ENCODE results near the gene TMEM74B. TPM values are rescaled to one million over a fixed set of nuclear protein-coding genes. Genes with fewer than 3 reads are reported as not detected.

The TMEM74B gene
- total RNA-seq, 1 experiment from 2014 or later: 6.3 TPM

DNA sequence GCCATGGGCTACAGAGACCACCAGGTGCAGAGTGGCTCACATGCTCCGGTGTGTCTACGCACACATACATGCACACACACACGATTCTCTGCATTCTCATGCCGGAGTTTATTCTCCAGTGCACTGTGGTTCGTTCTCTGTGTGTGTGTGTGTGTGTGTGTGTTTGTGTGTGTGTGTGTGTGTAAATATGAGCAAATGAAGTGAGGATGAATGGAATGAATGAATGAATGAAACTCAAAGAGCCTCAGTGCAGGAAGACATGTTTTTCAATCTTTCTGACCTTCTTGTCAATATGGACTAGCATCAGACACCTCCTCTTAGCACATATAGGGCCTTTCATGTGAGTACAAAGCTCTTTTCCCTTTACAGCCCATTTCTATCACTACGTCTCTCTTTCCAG is 1.6 kb downstream of the TMEM74B start:
- H2AFZ ChIP-seq (ENCODE audit: low read length): no peak overlapping the region
- ATAC-seq (no peak), DNase-seq (no peak)
- H3K4me1 ChIP-seq (ENCODE audit: insufficient read depth, low read length): peaks cover 4% of the 10 kb centered on the region; the same call in 1 of the 2 replicates
- H3F3A ChIP-seq (ENCODE audit: low read length, unreplicated experiment): no peaks in the 10 kb centered on the region
- 0 out of 2 replicates have a peak, but pooled peaks cover 7% of the 10 kb centered on the region for H3K27me3 ChIP-seq (ENCODE audit: low read length)
- no peaks in the 10 kb centered on the region for H3K9me3 ChIP-seq (ENCODE audit: low read length)
- H3K4me2 ChIP-seq (ENCODE audit: low read length): no peak overlapping the region
- TF ChIP-seq, protein P1, sequence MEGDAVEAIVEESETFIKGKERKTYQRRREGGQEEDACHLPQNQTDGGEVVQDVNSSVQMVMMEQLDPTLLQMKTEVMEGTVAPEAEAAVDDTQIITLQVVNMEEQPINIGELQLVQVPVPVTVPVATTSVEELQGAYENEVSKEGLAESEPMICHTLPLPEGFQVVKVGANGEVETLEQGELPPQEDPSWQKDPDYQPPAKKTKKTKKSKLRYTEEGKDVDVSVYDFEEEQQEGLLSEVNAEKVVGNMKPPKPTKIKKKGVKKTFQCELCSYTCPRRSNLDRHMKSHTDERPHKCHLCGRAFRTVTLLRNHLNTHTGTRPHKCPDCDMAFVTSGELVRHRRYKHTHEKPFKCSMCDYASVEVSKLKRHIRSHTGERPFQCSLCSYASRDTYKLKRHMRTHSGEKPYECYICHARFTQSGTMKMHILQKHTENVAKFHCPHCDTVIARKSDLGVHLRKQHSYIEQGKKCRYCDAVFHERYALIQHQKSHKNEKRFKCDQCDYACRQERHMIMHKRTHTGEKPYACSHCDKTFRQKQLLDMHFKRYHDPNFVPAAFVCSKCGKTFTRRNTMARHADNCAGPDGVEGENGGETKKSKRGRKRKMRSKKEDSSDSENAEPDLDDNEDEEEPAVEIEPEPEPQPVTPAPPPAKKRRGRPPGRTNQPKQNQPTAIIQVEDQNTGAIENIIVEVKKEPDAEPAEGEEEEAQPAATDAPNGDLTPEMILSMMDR (conservative IDR thresholded peaks at IDR 0.05; ENCODE audit: low read depth, low read length): no peak
- TF ChIP-seq EZH2phosphoT487 (IDR thresholded peaks at IDR 0.05; ENCODE audit: borderline replicate concordance, low read length) (no peak), EZH2 (IDR thresholded peaks at IDR 0.05; ENCODE audit: low read length, unreplicated experiment) (no peak)
- H3K4me3 ChIP-seq (ENCODE audit: low read length): no peak overlapping the region
- no peaks in the 10 kb centered on the region for H4K20me1 ChIP-seq (ENCODE audit: low read length)
- H3K27ac ChIP-seq (ENCODE audit: low read length): no peak overlapping the region
- no peaks in the 10 kb centered on the region for H3K9me2 ChIP-seq (replicated peaks; ENCODE audit: low read length)
- intact Hi-C loops (cut with micrococcal nuclease): loop anchor here (10.0 kb wide), 2 partner anchors 228 to 368 kb away; no protein-coding TSS in a partner anchor
- ChIA-PET CTCF (no interaction called here), POLR2A (ENCODE audit: unreplicated experiment) (no interaction called here)
- no peak overlapping the region for H3K9ac ChIP-seq (ENCODE audit: low read length)
- BruUV-seq (replicated peaks): no TSS peak
- H3K79me2 ChIP-seq (ENCODE audit: low read length): no peaks in the 10 kb centered on the region
- no peaks in the 10 kb centered on the region for H3K36me3 ChIP-seq (ENCODE audit: low read depth, low read length)

GRCh38 chr20:1182106-1182505 is 2.7 kb downstream of the TMEM74B start:
- Histone ChIP-seq H3K4me2 (ENCODE audit: low read length) (no peak overlapping the region), H3K9me3 (ENCODE audit: low read length) (no peaks in the 10 kb centered on the region), H3K4me3 (ENCODE audit: low read length) (no peak overlapping the region), H2AFZ (ENCODE audit: low read length) (no peak overlapping the region), H3F3A (ENCODE audit: low read length, unreplicated experiment) (no peaks in the 10 kb centered on the region), H3K79me2 (ENCODE audit: low read length) (no peaks in the 10 kb centered on the region), H3K9ac (ENCODE audit: low read length) (no peak overlapping the region), H3K9me2 (replicated peaks; ENCODE audit: low read length) (no peaks in the 10 kb centered on the region), H3K4me1 (ENCODE audit: insufficient read depth, low read length) (peaks cover 4% of the 10 kb centered on the region; the same call in 1 of the 2 replicates), H3K27ac (ENCODE audit: low read length) (no peak overlapping the region), H3K27me3 (ENCODE audit: low read length) (0 out of 2 replicates have a peak, but pooled peaks cover 7% of the 10 kb centered on the region), H4K20me1 (ENCODE audit: low read length) (no peaks in the 10 kb centered on the region), H3K36me3 (ENCODE audit: low read depth, low read length) (no peaks in the 10 kb centered on the region)
- no TSS peak for BruUV-seq (replicated peaks)
- ChIA-PET POLR2A (ENCODE audit: unreplicated experiment) (no interaction called here), CTCF (interaction anchor here (0.6 kb wide), 1 partner anchor 556 kb away, joined by 7 read pairs; no protein-coding TSS in a partner anchor)
- intact Hi-C loops (cut with micrococcal nuclease): loop anchor here (10.0 kb wide), 2 partner anchors 227 to 367 kb away; no protein-coding TSS in a partner anchor
- TF ChIP-seq EZH2 (IDR thresholded peaks at IDR 0.05; ENCODE audit: low read length, unreplicated experiment): no peak
- TF ChIP-seq, protein P1 (conservative IDR thresholded peaks at IDR 0.05; ENCODE audit: low read depth, low read length): no peak
- TF ChIP-seq EZH2phosphoT487 (IDR thresholded peaks at IDR 0.05; ENCODE audit: borderline replicate concordance, low read length): no peak
- ATAC-seq (no peak), DNase-seq (no peak)

DNA sequence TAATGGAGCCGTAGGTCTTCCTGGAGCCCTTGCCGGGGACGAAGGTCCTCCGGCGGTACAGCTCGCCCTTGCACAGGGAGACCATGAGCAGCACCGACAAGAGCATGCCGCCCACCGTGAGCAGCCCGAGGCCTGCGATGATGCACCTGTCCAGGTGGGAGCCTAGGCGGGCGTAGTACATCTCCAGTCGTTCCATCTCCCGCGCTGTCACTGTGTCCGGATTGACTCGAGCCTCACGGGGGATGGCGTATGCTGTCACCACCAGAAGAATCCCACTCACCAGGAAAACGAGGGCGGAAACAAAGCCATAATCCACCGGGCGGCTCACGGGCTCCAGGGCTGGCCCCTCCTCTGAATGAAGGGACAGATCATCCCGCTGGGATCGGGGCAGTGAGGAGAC is 3.8 kb downstream of the TMEM74B start:
- H3K27me3 ChIP-seq (ENCODE audit: low read length): 0 out of 2 replicates have a peak, but pooled peaks cover 7% of the 10 kb centered on the region
- no peaks in the 10 kb centered on the region for H3K9me2 ChIP-seq (replicated peaks; ENCODE audit: low read length)
- H3K9ac ChIP-seq (ENCODE audit: low read length): no peak overlapping the region
- no peak overlapping the region for H3K4me2 ChIP-seq (ENCODE audit: low read length)
- no peaks in the 10 kb centered on the region for H4K20me1 ChIP-seq (ENCODE audit: low read length)
- intact Hi-C loops (cut with micrococcal nuclease): loop anchor here (10.0 kb wide), 2 partner anchors 226 to 366 kb away; no protein-coding TSS in a partner anchor
- H3F3A ChIP-seq (ENCODE audit: low read length, unreplicated experiment): no peaks in the 10 kb centered on the region
- H3K4me3 ChIP-seq (ENCODE audit: low read length): no peak overlapping the region
- POLR2A ChIA-PET (ENCODE audit: unreplicated experiment): no interaction called here
- TF ChIP-seq EZH2 (IDR thresholded peaks at IDR 0.05; ENCODE audit: low read length, unreplicated experiment) (no peak), EZH2phosphoT487 (IDR thresholded peaks at IDR 0.05; ENCODE audit: borderline replicate concordance, low read length) (no peak)
- TF ChIP-seq, protein P1 (conservative IDR thresholded peaks at IDR 0.05; ENCODE audit: low read depth, low read length): no peak
- H3K4me1 ChIP-seq (ENCODE audit: insufficient read depth, low read length): peaks cover 2% of the 10 kb centered on the region; the same call in 1 of the 2 replicates
- no peaks in the 10 kb centered on the region for H3K36me3 ChIP-seq (ENCODE audit: low read depth, low read length)
- no peak overlapping the region for H2AFZ ChIP-seq (ENCODE audit: low read length)
- H3K79me2 ChIP-seq (ENCODE audit: low read length): no peaks in the 10 kb centered on the region
- no peak for DNase-seq
- ATAC-seq: no peak
- no peak overlapping the region for H3K27ac ChIP-seq (ENCODE audit: low read length)
- CTCF ChIA-PET: no interaction called here
- BruUV-seq (replicated peaks): no TSS peak
- no peaks in the 10 kb centered on the region for H3K9me3 ChIP-seq (ENCODE audit: low read length)

Data from PC-3 (cell line).